GM12874 (cell line): Measurements from ENCODE around the gene PRDM16.

Experiments used
- CTCF ChIP-seq: IDR thresholded peaks from 2 replicates; pipeline ENCODE4 v1.5.1; 2011; ENCODE audit warnings: low read depth, mild to moderate bottlenecking, control low read depth, low read length, moderate library complexity; ENCODE audit not compliant: insufficient read depth

The PRDM16 gene

GRCh38 chr1:3167255-3167654 lies 98.3 kb downstream of the PRDM16 start:
- no peak for TF ChIP-seq CTCF

GRCh38 chr1:3168678-3169077 lies 99.7 kb downstream of the PRDM16 start:
- TF ChIP-seq CTCF, result no peak

- no peak for TF ChIP-seq CTCF
These were observed 100.8 kb downstream of the PRDM16 start for GRCh38 chr1:3169665-3170356.

- no peak for TF ChIP-seq CTCF
These were observed 101.8 kb downstream of the PRDM16 start for GRCh38 chr1:3170561-3171453.

- TF ChIP-seq CTCF, result no peak
These were observed 102.8 kb downstream of the PRDM16 start for GRCh38 chr1:3171761-3172160.

GRCh38 chr1:3172431-3173380 lies 103.7 kb downstream of the PRDM16 start:
- TF ChIP-seq CTCF, result no peak
